Neural cell (in vitro differentiated cells): ENCODE results near the gene IL24. TPM values are rescaled to one million over a fixed set of nuclear protein-coding genes. Genes with fewer than 3 reads are reported as not detected.

Source experiments
- H2AFZ ChIP-seq: fragments of 200-600, 300-800 bp; sonication (generic), shearing (Covaris generic); 2 replicates; pipeline ENCODE4 v1.6.0; 2014; ENCODE audit warnings: low read depth, mild to moderate bottlenecking, antibody characterized with exemption, low read length, moderate library complexity
- H3F3A ChIP-seq: fragments of 200-600 bp; shearing (Covaris generic); 2 replicates; pipeline ENCODE4 v1.6.1; 2016; ENCODE audit warnings: mild to moderate bottlenecking, moderate library complexity, mixed read lengths, antibody characterized with exemption, low read length; ENCODE audit not compliant: insufficient read depth, poor library complexity, severe bottlenecking
- H3K27ac ChIP-seq: fragments of 200-600, 300-800 bp; sonication (generic), shearing (Covaris generic); 2 replicates; pipeline ENCODE4 v1.5.1; 2014; ENCODE audit warnings: mild to moderate bottlenecking, low read length, moderate library complexity
- H3K27me3 ChIP-seq: fragments of 300-800, 200-600 bp; sonication (generic), shearing (Covaris generic); 2 replicates; pipeline ENCODE4 v1.6.0; 2014; ENCODE audit warnings: mild to moderate bottlenecking, low read depth, low read length, moderate library complexity; ENCODE audit not compliant: insufficient read depth
- H3K36me3 ChIP-seq: fragments of 300-800, 200-600 bp; sonication (generic), shearing (Covaris generic); 2 replicates; pipeline ENCODE4 v1.5.1; 2014; ENCODE audit warnings: mild to moderate bottlenecking, antibody characterized with exemption, low read length, moderate library complexity; ENCODE audit not compliant: insufficient read depth
- H3K4me2 ChIP-seq: fragments of 300-800, 200-600 bp; sonication (generic), shearing (Covaris generic); 2 replicates; pipeline ENCODE4 v1.6.0; 2014; ENCODE audit warnings: mild to moderate bottlenecking, low read length
- H3K4me3 ChIP-seq: fragments of 300-800, 200-600 bp; sonication (generic), shearing (Covaris generic); 2 replicates; pipeline ENCODE4 v1.5.1; 2014; ENCODE audit warnings: mild to moderate bottlenecking, low read length, moderate library complexity
- H3K79me2 ChIP-seq: fragments of 200-600 bp; shearing (Covaris generic); replicated peaks from 2 replicates; pipeline ENCODE4 v1.6.0; 2014; ENCODE audit warnings: mild to moderate bottlenecking, low read length, moderate library complexity; ENCODE audit not compliant: insufficient read depth
- H3K9ac ChIP-seq: fragments of 300-800, 200-600 bp; sonication (generic), shearing (Covaris generic); 2 replicates; pipeline ENCODE4 v1.6.1; 2016; ENCODE audit warnings: mild to moderate bottlenecking, low read length, mixed read lengths
- H3K9me2 ChIP-seq: fragments of 200-600 bp; shearing (Covaris generic); 2 replicates; pipeline ENCODE4 v1.6.1; 2016; ENCODE audit warnings: mild to moderate bottlenecking, low read length, mixed read lengths; ENCODE audit not compliant: insufficient read depth
- H3K9me3 ChIP-seq: fragments of 200-600, 300-800 bp; sonication (generic), shearing (Covaris generic); 2 replicates; pipeline ENCODE4 v1.6.1; 2016; ENCODE audit warnings: mild to moderate bottlenecking, mixed run types, low read length, moderate library complexity, mixed read lengths
- H4K20me1 ChIP-seq: fragments of 200-600 bp; shearing (Covaris generic); 2 replicates; pipeline ENCODE4 v1.6.1; 2016; ENCODE audit warnings: mild to moderate bottlenecking, mixed run types; ENCODE audit not compliant: insufficient read depth
- EP300 ChIP-seq: fragments of 450-650 bp; conservative IDR thresholded peaks from 2 replicates; pipeline ENCODE4 v1.6.1; 2014; ENCODE audit warnings: antibody characterized with exemption, mild to moderate bottlenecking, moderate library complexity; ENCODE audit not compliant: poor library complexity, severe bottlenecking
- EZH2 ChIP-seq: fragments of 200-600, 300-800 bp; shearing (Covaris generic), sonication (generic); IDR thresholded peaks from 2 replicates; pipeline ENCODE4 v1.6.1; 2014; ENCODE audit warnings: antibody characterized with exemption, low read length, borderline replicate concordance, mild to moderate bottlenecking; ENCODE audit not compliant: insufficient read depth, poor library complexity, severe bottlenecking
- MXI1 ChIP-seq: fragments of 450-650 bp; conservative IDR thresholded peaks from 2 replicates; pipeline ENCODE4 v1.6.1; 2014; ENCODE audit warnings: antibody characterized with exemption, mild to moderate bottlenecking; ENCODE audit not compliant: poor library complexity, severe bottlenecking
- POLR2AphosphoS5 ChIP-seq: IDR thresholded peaks from 2 replicates; pipeline ENCODE4 v1.6.1; 2012
- RAD21 ChIP-seq: fragments of 450-650 bp; conservative IDR thresholded peaks from 2 replicates; pipeline ENCODE4 v1.6.1; 2014; ENCODE audit warnings: antibody characterized with exemption, mild to moderate bottlenecking, moderate library complexity
- SMC3 ChIP-seq: fragments of 450-650 bp; conservative IDR thresholded peaks from 2 replicates; pipeline ENCODE4 v1.6.1; 2014; ENCODE audit warnings: antibody characterized with exemption, mild to moderate bottlenecking, moderate library complexity; ENCODE audit not compliant: poor library complexity
- TAF1 ChIP-seq: IDR thresholded peaks from 2 replicates; pipeline ENCODE4 v1.6.1; 2012; ENCODE audit warnings: low read depth
- polyA plus RNA-seq: library from polyadenylated mRNA; depleted of rRNA; stranded (reverse); fragments of >200 nt; gene quantifications from 2 replicates; pipeline ENCODE4 v1.2.3, GENCODE V29; 2014
- TF ChIP-seq, protein P1 (sequence below): IDR thresholded peaks from 2 replicates; pipeline ENCODE4 v1.6.1; 2012; ENCODE audit warnings: borderline replicate concordance
- TF ChIP-seq, protein P2 (sequence below): fragments of 450-650 bp; IDR thresholded peaks from 2 replicates; pipeline ENCODE4 v1.5.1; 2014; ENCODE audit warnings: antibody characterized with exemption, mild to moderate bottlenecking, moderate library complexity; ENCODE audit not compliant: poor library complexity, severe bottlenecking

Gene IL24
- polyA plus RNA-seq, 1 donor from 2014 or later: not detected

DNA sequence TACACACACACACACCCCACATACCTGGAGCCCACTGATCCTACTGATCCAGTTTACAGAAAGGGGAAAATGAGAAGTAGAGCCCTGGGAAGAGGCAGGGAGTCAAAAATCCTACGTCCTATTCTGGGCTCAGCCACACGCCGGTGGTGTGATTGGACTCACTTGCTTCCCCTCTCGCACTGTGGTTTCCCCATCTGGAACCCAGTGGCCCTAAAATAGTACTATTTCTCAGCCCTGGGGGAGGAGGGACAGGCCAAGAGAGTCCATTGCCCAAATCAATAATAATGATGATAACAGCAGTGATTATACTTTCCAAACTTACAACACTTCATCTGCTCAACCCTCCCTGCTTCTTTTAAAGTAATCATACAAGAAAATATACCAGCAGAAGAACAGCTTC, 52.0 kb downstream of the IL24 start:
- no peaks in the 10 kb centered on the region for H3K27me3 ChIP-seq
- no peak overlapping the region for H2AFZ ChIP-seq
- H3K9ac ChIP-seq: no peak overlapping the region
- no peaks in the 10 kb centered on the region for H3F3A ChIP-seq
- no peak overlapping the region for H3K27ac ChIP-seq
- no peak overlapping the region for H3K4me2 ChIP-seq
- no peak overlapping the region for H3K4me3 ChIP-seq
- H3K9me3 ChIP-seq: no peaks in the 10 kb centered on the region
- TF ChIP-seq SMC3 (no peak), POLR2AphosphoS5 (no peak), MXI1 (no peak), EP300 (no peak), RAD21 (no peak), EZH2 (no peak), TAF1 (no peak)
- TF ChIP-seq, protein P1, sequence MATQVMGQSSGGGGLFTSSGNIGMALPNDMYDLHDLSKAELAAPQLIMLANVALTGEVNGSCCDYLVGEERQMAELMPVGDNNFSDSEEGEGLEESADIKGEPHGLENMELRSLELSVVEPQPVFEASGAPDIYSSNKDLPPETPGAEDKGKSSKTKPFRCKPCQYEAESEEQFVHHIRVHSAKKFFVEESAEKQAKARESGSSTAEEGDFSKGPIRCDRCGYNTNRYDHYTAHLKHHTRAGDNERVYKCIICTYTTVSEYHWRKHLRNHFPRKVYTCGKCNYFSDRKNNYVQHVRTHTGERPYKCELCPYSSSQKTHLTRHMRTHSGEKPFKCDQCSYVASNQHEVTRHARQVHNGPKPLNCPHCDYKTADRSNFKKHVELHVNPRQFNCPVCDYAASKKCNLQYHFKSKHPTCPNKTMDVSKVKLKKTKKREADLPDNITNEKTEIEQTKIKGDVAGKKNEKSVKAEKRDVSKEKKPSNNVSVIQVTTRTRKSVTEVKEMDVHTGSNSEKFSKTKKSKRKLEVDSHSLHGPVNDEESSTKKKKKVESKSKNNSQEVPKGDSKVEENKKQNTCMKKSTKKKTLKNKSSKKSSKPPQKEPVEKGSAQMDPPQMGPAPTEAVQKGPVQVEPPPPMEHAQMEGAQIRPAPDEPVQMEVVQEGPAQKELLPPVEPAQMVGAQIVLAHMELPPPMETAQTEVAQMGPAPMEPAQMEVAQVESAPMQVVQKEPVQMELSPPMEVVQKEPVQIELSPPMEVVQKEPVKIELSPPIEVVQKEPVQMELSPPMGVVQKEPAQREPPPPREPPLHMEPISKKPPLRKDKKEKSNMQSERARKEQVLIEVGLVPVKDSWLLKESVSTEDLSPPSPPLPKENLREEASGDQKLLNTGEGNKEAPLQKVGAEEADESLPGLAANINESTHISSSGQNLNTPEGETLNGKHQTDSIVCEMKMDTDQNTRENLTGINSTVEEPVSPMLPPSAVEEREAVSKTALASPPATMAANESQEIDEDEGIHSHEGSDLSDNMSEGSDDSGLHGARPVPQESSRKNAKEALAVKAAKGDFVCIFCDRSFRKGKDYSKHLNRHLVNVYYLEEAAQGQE: no peak
- TF ChIP-seq, protein P2, sequence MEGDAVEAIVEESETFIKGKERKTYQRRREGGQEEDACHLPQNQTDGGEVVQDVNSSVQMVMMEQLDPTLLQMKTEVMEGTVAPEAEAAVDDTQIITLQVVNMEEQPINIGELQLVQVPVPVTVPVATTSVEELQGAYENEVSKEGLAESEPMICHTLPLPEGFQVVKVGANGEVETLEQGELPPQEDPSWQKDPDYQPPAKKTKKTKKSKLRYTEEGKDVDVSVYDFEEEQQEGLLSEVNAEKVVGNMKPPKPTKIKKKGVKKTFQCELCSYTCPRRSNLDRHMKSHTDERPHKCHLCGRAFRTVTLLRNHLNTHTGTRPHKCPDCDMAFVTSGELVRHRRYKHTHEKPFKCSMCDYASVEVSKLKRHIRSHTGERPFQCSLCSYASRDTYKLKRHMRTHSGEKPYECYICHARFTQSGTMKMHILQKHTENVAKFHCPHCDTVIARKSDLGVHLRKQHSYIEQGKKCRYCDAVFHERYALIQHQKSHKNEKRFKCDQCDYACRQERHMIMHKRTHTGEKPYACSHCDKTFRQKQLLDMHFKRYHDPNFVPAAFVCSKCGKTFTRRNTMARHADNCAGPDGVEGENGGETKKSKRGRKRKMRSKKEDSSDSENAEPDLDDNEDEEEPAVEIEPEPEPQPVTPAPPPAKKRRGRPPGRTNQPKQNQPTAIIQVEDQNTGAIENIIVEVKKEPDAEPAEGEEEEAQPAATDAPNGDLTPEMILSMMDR: no peak
- no peaks in the 10 kb centered on the region for H3K9me2 ChIP-seq
- H3K36me3 ChIP-seq: no peaks in the 10 kb centered on the region
- no peaks in the 10 kb centered on the region for H3K79me2 ChIP-seq
- H4K20me1 ChIP-seq: no peaks in the 10 kb centered on the region

DNA sequence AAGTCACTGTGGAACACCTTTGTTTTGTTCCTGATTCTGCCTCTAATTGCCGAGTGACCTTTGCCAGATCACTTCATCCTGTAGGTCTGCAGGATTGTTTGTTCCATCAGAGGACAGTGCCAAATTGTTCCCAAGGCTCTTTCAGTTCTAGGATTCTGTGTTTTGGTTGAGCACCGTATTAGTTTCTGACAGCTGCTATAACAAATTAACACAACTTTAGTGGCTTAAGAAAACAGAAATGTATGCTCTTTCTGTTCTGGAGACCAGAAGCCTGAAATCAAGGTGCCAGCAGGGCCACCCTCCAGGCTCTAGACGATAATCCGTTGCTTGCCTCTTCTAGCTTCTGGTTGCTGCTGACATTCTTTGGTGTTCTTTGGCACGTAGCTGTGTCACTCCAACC, 52.4 kb downstream of the IL24 start:
- TF ChIP-seq POLR2AphosphoS5 (no peak), MXI1 (no peak), SMC3 (no peak), EP300 (no peak), EZH2 (no peak), RAD21 (no peak), TAF1 (no peak)
- TF ChIP-seq, protein P2: no peak
- TF ChIP-seq, protein P1: no peak
- H3K36me3 ChIP-seq: no peaks in the 10 kb centered on the region
- H3K4me3 ChIP-seq: no peak overlapping the region
- no peaks in the 10 kb centered on the region for H3K9me2 ChIP-seq
- H3K9ac ChIP-seq: no peak overlapping the region
- H4K20me1 ChIP-seq: no peaks in the 10 kb centered on the region
- no peaks in the 10 kb centered on the region for H3F3A ChIP-seq
- no peaks in the 10 kb centered on the region for H3K9me3 ChIP-seq
- H3K27ac ChIP-seq: no peak overlapping the region
- H3K4me2 ChIP-seq: no peak overlapping the region
- H2AFZ ChIP-seq: no peak overlapping the region
- H3K27me3 ChIP-seq: no peaks in the 10 kb centered on the region
- H3K79me2 ChIP-seq: no peaks in the 10 kb centered on the region
